BE2C (cell line): Measurements from ENCODE around the gene DYRK2.

Source experiments
- DNase-seq: peaks from one replicate; pipeline ENCODE4 v3.0.0-alpha.2; 2020
- H3K27me3 ChIP-seq: fragments of 250-450 bp; sonication (Bioruptor Pico); 2 replicates; pipeline ENCODE4 v1.5.1; 2020; ENCODE audit warnings: mild to moderate bottlenecking
- H3K36me3 ChIP-seq: fragments of 250-450 bp; sonication (Bioruptor Pico); 2 replicates; pipeline ENCODE4 v1.5.1; 2020; ENCODE audit warnings: mild to moderate bottlenecking
- H3K4me1 ChIP-seq: fragments of 250-450 bp; sonication (Bioruptor Pico); 2 replicates; pipeline ENCODE4 v1.5.1; 2020
- H3K4me3 ChIP-seq: 2 replicates; pipeline ENCODE4 v1.5.1; 2011; ENCODE audit warnings: low read depth, low read length
- H3K9me3 ChIP-seq: fragments of 250-450 bp; sonication (Bioruptor Pico); 2 replicates; pipeline ENCODE4 v1.5.1; 2020
- CTCF ChIP-seq: IDR thresholded peaks from 2 replicates; pipeline ENCODE4 v1.5.1; 2012; ENCODE audit warnings: mild to moderate bottlenecking, low read depth, low read length

Gene DYRK2

DNA sequence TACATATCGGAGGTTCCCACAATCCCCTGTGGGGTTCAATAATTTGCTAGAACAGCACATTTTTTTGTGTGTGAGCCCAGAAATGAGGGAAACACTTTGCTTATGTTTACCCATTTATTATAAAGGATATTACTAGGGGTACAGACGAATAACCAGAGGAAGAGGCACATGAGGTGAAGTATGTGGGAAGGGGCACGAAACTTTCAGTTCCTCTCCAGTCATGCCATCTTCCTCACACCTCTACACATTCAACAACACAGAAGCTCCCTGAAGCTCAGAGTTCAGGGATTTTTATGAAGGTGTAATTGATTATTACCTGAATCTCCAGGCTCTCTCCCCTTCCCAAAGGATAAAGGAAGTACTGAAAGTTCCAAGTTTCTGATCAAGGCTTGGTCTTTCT is 30.2 kb upstream of the DYRK2 start:
- Histone ChIP-seq H3K4me3 (no peak overlapping the region), H3K9me3 (no peaks in the 10 kb centered on the region), H3K36me3 (no peaks in the 10 kb centered on the region), H3K4me1 (no peaks in the 10 kb centered on the region), H3K27me3 (no peaks in the 10 kb centered on the region)
- TF ChIP-seq CTCF, result no peak
- no peak for DNase-seq

DNA sequence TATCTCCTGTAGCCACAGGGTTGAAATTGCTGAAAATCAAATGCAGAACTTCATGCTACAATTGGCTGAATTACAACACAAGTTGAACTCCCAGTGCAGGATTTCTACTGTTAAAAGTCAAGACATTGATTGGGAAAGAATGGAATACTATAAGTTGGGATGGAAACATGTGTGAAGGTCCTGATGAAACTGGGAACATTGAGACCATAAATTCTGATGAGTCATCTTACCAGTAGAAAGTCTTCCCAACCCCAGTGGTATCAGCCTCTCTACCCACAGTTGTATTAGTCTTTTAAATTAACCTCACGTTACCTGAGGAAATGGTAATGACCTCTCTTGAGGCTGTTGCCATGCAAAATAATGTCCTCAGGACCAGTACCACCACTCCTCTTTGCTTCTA is 27.4 kb upstream of the DYRK2 start:
- TF ChIP-seq CTCF, result no peak
- H3K9me3 ChIP-seq, result no peaks in the 10 kb centered on the region
- H3K27me3 ChIP-seq, result no peaks in the 10 kb centered on the region
- H3K4me3 ChIP-seq, result no peak overlapping the region
- H3K4me1 ChIP-seq, result no peaks in the 10 kb centered on the region
- DNase-seq, result no peak
- no peaks in the 10 kb centered on the region for H3K36me3 ChIP-seq

GRCh38 chr12:67621926-67622325 is 26.6 kb upstream of the DYRK2 start:
- no peaks in the 10 kb centered on the region for H3K36me3 ChIP-seq
- no peaks in the 10 kb centered on the region for H3K9me3 ChIP-seq
- H3K4me1 ChIP-seq, result no peaks in the 10 kb centered on the region
- no peak overlapping the region for H3K4me3 ChIP-seq
- H3K27me3 ChIP-seq, result no peaks in the 10 kb centered on the region
- no peak for TF ChIP-seq CTCF
- DNase-seq, result no peak

DNA sequence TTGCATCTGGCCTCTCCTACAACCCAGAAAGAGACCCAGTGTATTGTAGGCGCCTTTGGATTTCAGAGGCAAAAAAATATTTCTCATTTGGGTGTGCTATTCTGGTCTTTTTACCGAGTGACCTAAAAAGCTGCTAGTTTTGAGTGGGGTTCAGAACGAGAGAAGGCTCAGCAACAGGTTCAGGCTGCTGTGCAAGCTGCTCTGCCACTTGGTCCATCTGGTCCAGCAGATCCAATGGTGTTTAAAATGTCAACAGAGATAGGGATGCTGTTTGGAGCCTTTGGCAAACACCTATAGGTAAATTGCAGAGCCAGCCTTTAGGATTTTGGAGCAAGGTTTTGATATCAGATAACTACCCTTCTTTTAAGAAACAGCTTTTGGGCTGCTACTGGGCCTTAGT is 25.3 kb upstream of the DYRK2 start:
- Histone ChIP-seq H3K9me3 (no peaks in the 10 kb centered on the region), H3K27me3 (no peaks in the 10 kb centered on the region), H3K4me1 (no peaks in the 10 kb centered on the region), H3K4me3 (no peak overlapping the region), H3K36me3 (no peaks in the 10 kb centered on the region)
- no peak for DNase-seq
- TF ChIP-seq CTCF, result no peak

- H3K4me3 ChIP-seq, result no peak overlapping the region
- no peak for TF ChIP-seq CTCF
- no peaks in the 10 kb centered on the region for H3K27me3 ChIP-seq
- H3K4me1 ChIP-seq, result no peaks in the 10 kb centered on the region
- DNase-seq, result no peak
- no peaks in the 10 kb centered on the region for H3K9me3 ChIP-seq
- H3K36me3 ChIP-seq, result no peaks in the 10 kb centered on the region
Observed at GRCh38 chr12:67624355-67624754, 24.2 kb upstream of the DYRK2 start.

DNA sequence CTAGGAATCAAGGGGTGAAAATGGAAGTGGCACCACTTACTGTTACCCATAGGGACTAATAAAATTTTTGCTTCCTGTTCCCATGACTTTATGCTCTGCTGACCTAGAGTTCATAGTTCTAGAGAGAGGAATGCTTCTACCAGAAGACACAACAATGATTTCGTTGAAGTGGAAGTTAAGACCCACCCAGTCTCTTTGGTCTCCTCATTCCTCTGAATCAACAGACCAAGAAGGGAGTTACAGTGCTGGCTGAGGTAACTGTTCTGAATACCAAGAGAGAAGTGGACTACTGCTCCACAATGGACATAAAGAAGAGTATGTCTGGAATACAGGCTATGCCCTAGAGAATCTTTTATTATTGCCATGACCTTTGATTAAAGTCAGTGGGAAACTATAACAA is 23.5 kb upstream of the DYRK2 start:
- Histone ChIP-seq H3K27me3 (0 out of 2 replicates have a peak, but pooled peaks cover 3% of the 10 kb centered on the region), H3K9me3 (no peaks in the 10 kb centered on the region), H3K4me1 (no peaks in the 10 kb centered on the region), H3K36me3 (no peaks in the 10 kb centered on the region), H3K4me3 (no peak overlapping the region)
- no peak for TF ChIP-seq CTCF
- DNase-seq, result no peak
